Adrenal gland (tissue), 5 donors: ENCODE measurements around the gene RIGI.
"Not testable (repeated sequence)": the region's sequence is repeated elsewhere in the genome, so short reads cannot be mapped to it uniquely, and the experiment has no call there.

Experiments
- POLR2A ChIP-seq, 2 donors: fragments of 450-650 bp; IDR thresholded peaks; one replicate each; pipeline ENCODE4 v1.6.1; 2017; ENCODE audit warnings: antibody characterized with exemption in 2 of 2, mild to moderate bottlenecking in 2 of 2, moderate library complexity in 1 of 2
- TF ChIP-seq, protein P1 (sequence below), 6 experiments: fragments of 450-650 bp in 4 of 6; fragments of 200-600 bp in 2 of 6; sonication (generic) in 1 of 6; IDR thresholded peaks; 1 replicate in 5 of 6; 2 replicates in 1 of 6; pipeline versions ENCODE4 v1.5.1 to v1.8.0; 2016 to 2021; ENCODE audit warnings: antibody characterized with exemption in 6 of 6, mild to moderate bottlenecking in 2 of 6, moderate library complexity in 1 of 6
- donor health status: DM: no; HTN: no; CAD: no.

- TF ChIP-seq, protein P1, sequence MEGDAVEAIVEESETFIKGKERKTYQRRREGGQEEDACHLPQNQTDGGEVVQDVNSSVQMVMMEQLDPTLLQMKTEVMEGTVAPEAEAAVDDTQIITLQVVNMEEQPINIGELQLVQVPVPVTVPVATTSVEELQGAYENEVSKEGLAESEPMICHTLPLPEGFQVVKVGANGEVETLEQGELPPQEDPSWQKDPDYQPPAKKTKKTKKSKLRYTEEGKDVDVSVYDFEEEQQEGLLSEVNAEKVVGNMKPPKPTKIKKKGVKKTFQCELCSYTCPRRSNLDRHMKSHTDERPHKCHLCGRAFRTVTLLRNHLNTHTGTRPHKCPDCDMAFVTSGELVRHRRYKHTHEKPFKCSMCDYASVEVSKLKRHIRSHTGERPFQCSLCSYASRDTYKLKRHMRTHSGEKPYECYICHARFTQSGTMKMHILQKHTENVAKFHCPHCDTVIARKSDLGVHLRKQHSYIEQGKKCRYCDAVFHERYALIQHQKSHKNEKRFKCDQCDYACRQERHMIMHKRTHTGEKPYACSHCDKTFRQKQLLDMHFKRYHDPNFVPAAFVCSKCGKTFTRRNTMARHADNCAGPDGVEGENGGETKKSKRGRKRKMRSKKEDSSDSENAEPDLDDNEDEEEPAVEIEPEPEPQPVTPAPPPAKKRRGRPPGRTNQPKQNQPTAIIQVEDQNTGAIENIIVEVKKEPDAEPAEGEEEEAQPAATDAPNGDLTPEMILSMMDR (IDR thresholded peaks at IDR 0.05), result not testable (repeated sequence)
- not testable (repeated sequence) for TF ChIP-seq POLR2A (IDR thresholded peaks at IDR 0.05)
These were observed 22.2 kb upstream of the RIGI start for GRCh38 chr9:32548213-32548612.
